GM21528 (cell line): ENCODE results near the gene TBC1D16.

Experiments
- ATAC-seq: cut with Tn5 transposase; IDR thresholded peaks from one replicate; pipeline ENCODE4 v1.9.1; 2021; ENCODE audit warnings: mild to moderate bottlenecking, moderate library complexity; ENCODE audit not compliant: unreplicated experiment, low FRiP score

The TBC1D16 gene

GRCh38 chr17:79954281-79955166, 81.1 kb downstream of the TBC1D16 start:
- no peak for ATAC-seq

GRCh38 chr17:79953335-79953734, 82.3 kb downstream of the TBC1D16 start:
- ATAC-seq: no peak

DNA sequence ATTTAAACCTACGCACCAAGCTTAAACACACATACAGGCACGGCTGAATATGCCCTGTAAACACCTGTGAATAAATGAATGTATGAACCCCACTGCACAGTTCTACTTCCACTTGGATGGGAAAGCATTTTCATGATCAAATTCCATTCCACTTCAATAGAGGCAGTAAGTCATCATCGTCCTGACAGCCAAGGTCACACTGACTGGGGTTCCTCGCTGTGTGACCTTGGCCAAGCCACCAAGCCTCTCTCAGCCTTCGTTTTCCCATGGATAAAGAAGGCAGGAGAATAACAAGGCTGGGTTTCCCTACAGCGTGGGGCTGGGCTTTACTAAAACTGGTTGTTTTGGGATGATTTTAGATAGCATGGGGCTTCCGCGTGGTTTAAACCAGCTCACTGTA, 82.8 kb downstream of the TBC1D16 start:
- no peak for ATAC-seq

GRCh38 chr17:79952265-79952877, 83.3 kb downstream of the TBC1D16 start:
- no peak for ATAC-seq

DNA sequence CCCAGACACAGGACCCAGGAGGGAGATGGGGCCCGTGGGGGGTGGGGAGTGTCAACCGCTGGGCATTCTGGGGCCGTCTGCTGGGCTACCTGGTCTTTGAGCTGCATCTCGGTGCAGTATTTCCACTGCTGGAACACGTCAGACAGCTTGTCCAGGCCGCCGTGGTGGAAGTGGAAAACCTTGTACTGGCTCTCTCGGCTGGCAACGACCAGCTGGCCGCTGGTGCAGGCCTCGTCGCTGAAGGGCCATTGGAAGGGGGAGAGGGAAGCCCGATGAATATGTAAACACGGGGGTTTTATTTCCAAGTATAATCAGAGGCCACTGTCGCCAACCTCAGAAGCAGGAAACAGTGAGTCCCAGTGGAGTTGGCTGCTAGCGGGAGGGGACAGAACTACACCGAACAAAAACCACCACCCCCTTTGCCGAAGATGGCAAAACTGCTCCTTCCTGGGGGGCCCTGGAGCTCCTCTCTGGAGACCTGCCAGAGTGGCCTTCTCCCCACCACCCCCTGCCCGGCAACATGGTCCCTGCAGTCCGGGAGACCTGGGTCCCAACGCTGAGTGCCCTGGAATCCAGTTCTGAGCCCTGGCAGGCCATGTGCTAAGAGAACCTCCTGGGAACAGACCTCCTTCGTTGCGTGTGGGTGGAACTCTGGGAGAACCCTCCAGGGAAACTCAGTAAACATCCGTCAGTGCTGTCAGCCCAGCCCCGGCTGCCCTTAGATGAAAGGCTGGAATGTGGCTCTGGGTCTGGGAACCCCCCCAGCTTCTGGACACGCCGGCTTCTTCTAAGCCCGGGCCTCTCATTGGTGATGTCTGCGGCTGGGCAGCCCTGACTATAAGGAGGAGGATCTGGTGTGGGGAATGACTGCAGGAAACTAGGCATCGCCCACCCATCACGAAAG, 84.1 kb downstream of the TBC1D16 start:
- no peak for ATAC-seq

- no peak for ATAC-seq
Observed at GRCh38 chr17:79950751-79951150, 84.9 kb downstream of the TBC1D16 start.

- ATAC-seq: no peak
Observed at GRCh38 chr17:79950306-79950705, 85.4 kb downstream of the TBC1D16 start.

- no peak for ATAC-seq
Observed at GRCh38 chr17:79949656-79950209, 85.9 kb downstream of the TBC1D16 start.

- ATAC-seq: no peak
Observed at GRCh38 chr17:79948945-79949655, 86.6 kb downstream of the TBC1D16 start.

GRCh38 chr17:79948406-79948944, 87.2 kb downstream of the TBC1D16 start:
- ATAC-seq: no peak

- no peak for ATAC-seq
Observed at GRCh38 chr17:79947351-79948031, 88.2 kb downstream of the TBC1D16 start.

GRCh38 chr17:79946352-79947231, 89.1 kb downstream of the TBC1D16 start:
- ATAC-seq: no peak

DNA sequence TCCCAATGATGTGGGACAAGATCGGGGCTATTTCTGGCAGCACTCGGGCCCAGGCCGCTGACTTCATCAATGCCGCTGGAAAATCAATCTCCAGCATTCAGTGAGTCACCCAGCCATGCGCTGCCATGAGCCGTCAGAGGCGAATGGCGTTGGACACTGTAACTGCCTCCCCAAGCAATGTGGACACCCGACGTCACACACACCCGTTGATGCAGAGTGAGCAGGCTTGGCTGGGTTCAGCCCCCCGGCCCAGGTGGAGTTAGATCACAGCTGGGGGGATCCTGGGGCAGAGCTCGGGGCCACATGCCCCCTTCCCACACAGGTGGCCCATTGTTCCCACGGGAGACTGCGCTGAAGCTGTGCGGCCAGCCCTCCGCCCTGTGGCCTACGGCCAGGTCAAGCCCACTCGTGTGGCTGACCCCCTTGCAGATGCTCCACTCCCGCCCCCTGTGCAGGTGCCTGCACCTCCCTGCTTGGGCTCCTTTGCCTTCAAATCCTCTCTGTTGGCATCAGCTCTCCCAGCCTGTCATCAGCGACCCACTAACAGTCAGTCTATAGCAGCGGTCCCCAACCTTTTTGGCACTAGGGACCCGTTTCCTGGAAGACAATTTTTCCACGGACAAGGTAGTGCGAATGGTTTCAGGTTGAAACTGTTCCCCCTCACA, 89.9 kb downstream of the TBC1D16 start:
- ATAC-seq: no peak

DNA sequence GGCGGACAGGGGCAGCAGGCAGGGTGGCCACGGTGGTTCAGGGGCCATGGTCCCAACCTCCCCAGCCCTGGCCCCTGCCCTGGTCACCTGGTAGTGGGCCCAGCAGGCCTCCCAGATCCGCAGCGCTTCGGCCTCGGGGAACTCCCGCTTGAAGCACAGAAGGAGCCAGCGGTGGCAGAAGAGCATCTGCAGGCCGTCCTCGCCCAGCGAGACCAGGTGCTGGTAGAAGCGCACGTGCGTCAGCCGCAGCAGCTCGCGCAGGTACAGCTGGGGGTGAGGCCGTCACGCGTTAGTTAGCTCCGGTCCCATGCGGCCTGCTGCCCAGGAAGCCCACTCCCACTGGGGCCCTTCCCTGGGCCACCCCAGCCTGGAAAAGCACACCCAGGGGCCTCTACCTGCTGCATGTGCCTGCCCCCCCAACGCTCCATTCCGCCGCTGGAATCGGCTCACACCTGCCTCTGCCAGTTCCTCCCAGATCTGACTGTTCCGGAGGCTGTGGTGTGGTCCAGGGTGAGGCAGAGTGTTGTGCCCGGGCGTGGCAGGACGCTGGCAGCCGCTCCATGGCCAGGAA, 90.8 kb downstream of the TBC1D16 start:
- ATAC-seq: no peak

GRCh38 chr17:79944251-79944812, 91.3 kb downstream of the TBC1D16 start:
- ATAC-seq: no peak

GRCh38 chr17:79943347-79944241, 92.1 kb downstream of the TBC1D16 start:
- no peak for ATAC-seq
